ENCODE results near the gene ALCAM. TPM values are rescaled to one million over a fixed set of nuclear protein-coding genes. Genes with fewer than 3 reads are reported as not detected.

Gene ALCAM
- polyA plus RNA-seq, 4 donors = 9.2 to 27.9 (median 12.5) TPM

DNA sequence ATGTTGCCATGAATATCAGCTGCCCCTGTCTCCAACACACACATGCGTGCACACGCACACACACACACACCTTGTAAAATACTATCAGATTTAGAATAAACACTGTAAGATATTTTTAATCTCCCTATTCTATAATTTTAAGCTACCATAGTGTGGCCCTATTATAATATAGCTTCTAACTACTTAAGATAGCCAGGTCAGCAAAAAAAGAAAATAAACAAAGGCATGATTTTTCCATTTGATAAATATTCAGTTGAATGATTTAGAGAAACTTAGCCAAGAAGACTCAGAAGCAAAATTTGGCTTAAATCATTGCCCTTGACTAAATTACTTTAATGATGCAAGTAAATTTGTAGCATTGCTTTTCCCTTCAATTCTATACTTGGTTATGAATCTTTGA, 162.2 kb downstream of the ALCAM start:
- Histone ChIP-seq H3K36me3 (ENCODE audit: control insufficient read depth in 3 of 3, insufficient read depth in 2 of 3, low read depth in 1 of 3, low read length in 3 of 3) (peaks cover 1 to 3% (median 2%) of the 10 kb centered on the region in 3 donors), H3K4me1 (ENCODE audit: control insufficient read depth in 3 of 3, insufficient read depth in 2 of 3, low read depth in 1 of 3, low read length in 2 of 3) (no peaks in the 10 kb centered on the region), H3K27me3 (ENCODE audit: control insufficient read depth in 3 of 3, insufficient read depth in 3 of 3, low read length in 3 of 3) (no peaks in the 10 kb centered on the region), H3K9me3 (ENCODE audit: control insufficient read depth in 2 of 2, insufficient read depth in 1 of 2, low read depth in 1 of 2, low read length in 1 of 2) (no peaks in the 10 kb centered on the region), H3K4me3 (ENCODE audit: low read depth in 1 of 3, low read length in 3 of 3) (no peak overlapping the region), H3K27ac (ENCODE audit: low read depth in 1 of 3, low read length in 2 of 3) (no peak overlapping the region)
- FAIRE-seq (no peak), DNase-seq (no peak)
- WGBS, 3 donors = 93 to 96% (median 96%) methylated on average over 2 of the region's 2 CpGs

DNA sequence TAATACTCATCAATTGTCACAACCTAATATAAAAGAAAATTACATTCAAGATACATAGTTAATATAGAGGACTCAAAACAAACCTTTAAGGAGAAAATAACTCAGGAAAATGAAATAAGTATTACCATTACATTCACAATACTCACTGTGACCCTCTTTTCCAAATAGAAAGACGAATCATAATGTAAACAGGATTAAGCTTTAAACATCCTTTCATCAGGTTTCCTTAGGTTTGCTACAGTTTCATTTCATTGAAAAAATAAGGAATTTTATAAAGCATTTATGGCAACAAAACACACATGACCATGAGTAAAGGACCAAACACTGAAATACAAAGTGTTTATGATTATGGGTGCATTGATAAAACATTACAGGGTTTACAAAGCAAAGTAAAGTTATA, 162.7 kb downstream of the ALCAM start:
- no peaks in the 10 kb centered on the region for H3K9me3 ChIP-seq (ENCODE audit: control insufficient read depth in 2 of 2, insufficient read depth in 1 of 2, low read depth in 1 of 2, low read length in 1 of 2)
- FAIRE-seq = no peak
- H3K27ac ChIP-seq (ENCODE audit: low read depth in 1 of 3, low read length in 2 of 3) = no peak overlapping the region
- no peaks in the 10 kb centered on the region for H3K27me3 ChIP-seq (ENCODE audit: control insufficient read depth in 3 of 3, insufficient read depth in 3 of 3, low read length in 3 of 3)
- H3K4me1 ChIP-seq (ENCODE audit: control insufficient read depth in 3 of 3, insufficient read depth in 2 of 3, low read depth in 1 of 3, low read length in 2 of 3) = no peaks in the 10 kb centered on the region
- no peak for DNase-seq
- H3K36me3 ChIP-seq (ENCODE audit: control insufficient read depth in 3 of 3, insufficient read depth in 2 of 3, low read depth in 1 of 3, low read length in 3 of 3) = peaks cover 2 to 3% (median 2%) of the 10 kb centered on the region in 3 donors
- WGBS, 3 donors = 80 to 88% (median 84%) methylated on average over 1 of the region's 1 CpG
- H3K4me3 ChIP-seq (ENCODE audit: low read depth in 1 of 3, low read length in 3 of 3) = no peak overlapping the region

DNA sequence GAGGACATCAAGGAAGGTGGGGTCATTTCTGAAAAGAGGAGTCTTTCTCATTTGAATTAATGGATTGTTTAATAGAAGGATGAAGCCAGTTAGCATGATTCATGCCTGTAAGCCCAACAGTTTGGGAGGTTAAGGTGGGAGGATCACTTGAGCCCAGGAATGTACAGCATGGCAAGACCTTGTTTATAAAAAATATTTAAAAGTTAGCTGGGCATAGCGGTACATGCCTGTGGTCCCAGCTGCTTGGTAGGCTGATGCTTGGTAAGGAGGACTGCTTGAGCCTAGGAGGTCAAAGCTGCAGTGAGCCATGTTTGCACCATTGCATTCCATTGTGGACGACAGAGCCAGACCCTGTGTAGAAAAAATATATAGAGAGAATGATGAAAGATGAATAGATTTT, 165.5 kb downstream of the ALCAM start:
- Histone ChIP-seq H3K9me3 (ENCODE audit: control insufficient read depth in 2 of 2, insufficient read depth in 1 of 2, low read depth in 1 of 2, low read length in 1 of 2) (no peaks in the 10 kb centered on the region), H3K27me3 (ENCODE audit: control insufficient read depth in 3 of 3, insufficient read depth in 3 of 3, low read length in 3 of 3) (no peaks in the 10 kb centered on the region), H3K36me3 (ENCODE audit: control insufficient read depth in 3 of 3, insufficient read depth in 2 of 3, low read depth in 1 of 3, low read length in 3 of 3) (peaks cover 2 to 3% (median 2%) of the 10 kb centered on the region in 3 donors), H3K4me3 (ENCODE audit: low read depth in 1 of 3, low read length in 3 of 3) (no peak overlapping the region), H3K4me1 (ENCODE audit: control insufficient read depth in 3 of 3, insufficient read depth in 2 of 3, low read depth in 1 of 3, low read length in 2 of 3) (no peaks in the 10 kb centered on the region), H3K27ac (ENCODE audit: low read depth in 1 of 3, low read length in 2 of 3) (no peak overlapping the region)
- FAIRE-seq (no peak), DNase-seq (no peak)
- WGBS, 3 donors = 98 to 100% (median 98%) methylated on average over 2 of the region's 2 CpGs

DNA sequence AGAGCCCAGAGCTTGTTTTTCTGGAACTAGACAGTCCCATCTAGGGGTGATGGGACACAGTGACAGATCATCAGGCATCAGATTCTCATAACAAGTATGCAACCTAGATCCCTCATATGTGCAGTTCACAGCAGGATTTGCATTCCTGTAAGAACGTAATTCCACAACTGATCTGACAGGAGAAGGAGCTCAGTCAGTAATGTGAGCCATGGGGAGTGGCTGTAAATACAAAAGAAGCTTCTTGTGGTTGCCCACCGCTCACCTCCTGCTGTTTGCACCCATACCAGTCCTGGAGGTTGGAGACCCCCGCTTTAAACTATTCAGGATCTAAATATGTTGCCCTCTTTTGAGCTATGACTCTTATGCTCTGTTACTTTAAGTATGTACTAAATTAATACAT, 167.3 kb downstream of the ALCAM start:
- Histone ChIP-seq H3K4me3 (ENCODE audit: low read depth in 1 of 3, low read length in 3 of 3) (no peak overlapping the region), H3K4me1 (ENCODE audit: control insufficient read depth in 3 of 3, insufficient read depth in 2 of 3, low read depth in 1 of 3, low read length in 2 of 3) (no peaks in the 10 kb centered on the region), H3K36me3 (ENCODE audit: control insufficient read depth in 3 of 3, insufficient read depth in 2 of 3, low read depth in 1 of 3, low read length in 3 of 3) (peaks cover 2 to 3% (median 2%) of the 10 kb centered on the region in 3 donors), H3K27ac (ENCODE audit: low read depth in 1 of 3, low read length in 2 of 3) (no peak overlapping the region), H3K9me3 (ENCODE audit: control insufficient read depth in 2 of 2, insufficient read depth in 1 of 2, low read depth in 1 of 2, low read length in 1 of 2) (no peaks in the 10 kb centered on the region), H3K27me3 (ENCODE audit: control insufficient read depth in 3 of 3, insufficient read depth in 3 of 3, low read length in 3 of 3) (no peaks in the 10 kb centered on the region)
- FAIRE-seq (no peak), DNase-seq (no peak)
- whole genome bisulfite sequencing, 3 donors = 94 to 97% (median 96%) methylated on average over 3 of the region's 3 CpGs

DNA sequence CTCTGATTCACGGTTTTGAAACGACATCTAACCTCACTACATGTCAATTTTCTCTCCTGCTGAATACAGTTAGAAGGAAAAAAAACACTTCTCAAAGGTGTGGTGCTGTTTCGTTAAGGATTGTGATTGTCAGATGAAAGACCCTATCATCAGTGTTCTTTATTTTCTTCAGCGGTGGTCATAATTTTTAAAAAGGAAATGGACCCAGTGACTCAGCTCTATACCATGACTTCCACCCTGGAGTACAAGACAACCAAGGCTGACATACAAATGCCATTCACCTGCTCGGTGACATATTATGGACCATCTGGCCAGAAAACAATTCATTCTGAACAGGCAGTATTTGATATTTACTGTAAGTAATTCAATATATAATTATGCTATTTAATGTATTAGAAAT, 167.8 kb downstream of the ALCAM start:
- Histone ChIP-seq H3K27ac (ENCODE audit: low read depth in 1 of 3, low read length in 2 of 3) (no peak overlapping the region), H3K4me3 (ENCODE audit: low read depth in 1 of 3, low read length in 3 of 3) (no peak overlapping the region), H3K36me3 (ENCODE audit: control insufficient read depth in 3 of 3, insufficient read depth in 2 of 3, low read depth in 1 of 3, low read length in 3 of 3) (peaks cover 2 to 3% (median 2%) of the 10 kb centered on the region in 3 donors), H3K4me1 (ENCODE audit: control insufficient read depth in 3 of 3, insufficient read depth in 2 of 3, low read depth in 1 of 3, low read length in 2 of 3) (no peaks in the 10 kb centered on the region), H3K27me3 (ENCODE audit: control insufficient read depth in 3 of 3, insufficient read depth in 3 of 3, low read length in 3 of 3) (no peaks in the 10 kb centered on the region), H3K9me3 (ENCODE audit: control insufficient read depth in 2 of 2, insufficient read depth in 1 of 2, low read depth in 1 of 2, low read length in 1 of 2) (no peaks in the 10 kb centered on the region)
- no peak for DNase-seq
- FAIRE-seq = no peak
- 93 to 99% (median 97%) methylated on average over 5 of the region's 5 CpGs for WGBS, 3 donors

DNA sequence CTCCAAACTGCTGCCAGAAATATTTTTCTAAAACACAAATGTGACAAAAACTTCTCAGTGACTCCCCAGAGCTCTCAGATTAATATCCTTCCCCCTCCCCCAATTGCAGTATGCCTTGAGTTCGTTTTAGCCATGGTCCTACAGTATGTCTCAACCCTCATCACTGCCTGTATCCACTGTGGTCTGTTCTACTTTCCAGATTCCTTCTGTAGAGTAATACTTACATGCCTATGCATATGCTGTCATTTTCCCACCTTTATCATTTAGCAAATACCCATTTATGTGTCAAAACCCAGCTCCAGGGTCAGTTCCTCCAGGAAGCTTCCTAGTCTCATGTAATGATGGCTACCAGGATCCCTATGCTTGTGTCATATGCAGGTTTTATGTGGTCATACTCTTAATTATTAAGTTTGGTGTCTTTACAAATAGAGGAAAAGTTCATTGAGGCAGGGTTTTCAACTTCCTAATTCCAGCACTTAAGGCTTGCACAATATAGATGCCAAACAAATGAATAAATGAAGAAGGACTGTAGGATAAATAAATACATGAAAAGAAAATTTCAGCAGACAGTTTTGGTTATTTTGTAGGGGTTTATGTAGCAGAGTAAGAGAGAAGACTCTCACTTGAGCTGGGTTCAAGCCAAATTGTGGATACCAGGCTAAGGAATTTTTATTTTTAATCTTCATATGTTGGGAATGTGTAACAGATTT, 170.8 kb downstream of the ALCAM start:
- DNase-seq (no peak), FAIRE-seq (no peak)
- Histone ChIP-seq H3K4me1 (ENCODE audit: control insufficient read depth in 3 of 3, insufficient read depth in 2 of 3, low read depth in 1 of 3, low read length in 2 of 3) (no peaks in the 10 kb centered on the region), H3K27ac (ENCODE audit: low read depth in 1 of 3, low read length in 2 of 3) (no peak overlapping the region), H3K27me3 (ENCODE audit: control insufficient read depth in 3 of 3, insufficient read depth in 3 of 3, low read length in 3 of 3) (no peaks in the 10 kb centered on the region), H3K9me3 (ENCODE audit: control insufficient read depth in 2 of 2, insufficient read depth in 1 of 2, low read depth in 1 of 2, low read length in 1 of 2) (no peaks in the 10 kb centered on the region), H3K36me3 (ENCODE audit: control insufficient read depth in 3 of 3, insufficient read depth in 2 of 3, low read depth in 1 of 3, low read length in 3 of 3) (peaks cover 0 to 5% (median 2%) of the 10 kb centered on the region in 3 donors), H3K4me3 (ENCODE audit: low read depth in 1 of 3, low read length in 3 of 3) (no peak overlapping the region)
- WGBS, 3 donors = 80 to 93% (median 88%) methylated on average over 1 of the region's 1 CpG

DNA sequence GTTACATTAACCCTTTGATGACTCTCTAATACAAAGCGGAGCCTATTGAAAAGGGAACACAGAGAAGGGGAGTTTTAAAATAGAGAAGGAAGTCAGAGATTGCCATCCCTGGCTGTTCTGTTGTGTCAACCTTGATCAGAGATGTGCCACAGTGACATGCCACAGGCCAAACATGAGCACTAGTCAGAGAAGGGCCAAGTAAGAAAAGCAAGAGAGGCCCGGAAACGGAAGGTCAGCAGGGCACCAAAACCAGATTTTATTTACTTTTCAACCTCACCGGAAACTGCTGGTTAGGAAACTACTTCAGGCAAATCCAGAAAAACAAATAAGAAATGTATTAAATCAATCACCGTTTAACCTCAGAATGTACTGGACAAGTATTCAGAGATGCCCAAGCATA, 171.8 kb downstream of the ALCAM start:
- H3K27ac ChIP-seq (ENCODE audit: low read depth in 1 of 3, low read length in 2 of 3) = no peak overlapping the region
- H3K27me3 ChIP-seq (ENCODE audit: control insufficient read depth in 3 of 3, insufficient read depth in 3 of 3, low read length in 3 of 3) = no peaks in the 10 kb centered on the region
- no peaks in the 10 kb centered on the region for H3K4me1 ChIP-seq (ENCODE audit: control insufficient read depth in 3 of 3, insufficient read depth in 2 of 3, low read depth in 1 of 3, low read length in 2 of 3)
- no peaks in the 10 kb centered on the region for H3K9me3 ChIP-seq (ENCODE audit: control insufficient read depth in 2 of 2, insufficient read depth in 1 of 2, low read depth in 1 of 2, low read length in 1 of 2)
- peaks cover 0 to 5% (median 2%) of the 10 kb centered on the region in 3 donors for H3K36me3 ChIP-seq (ENCODE audit: control insufficient read depth in 3 of 3, insufficient read depth in 2 of 3, low read depth in 1 of 3, low read length in 3 of 3)
- 72 to 94% (median 90%) methylated on average over 5 of the region's 5 CpGs for WGBS, 3 donors
- no peak overlapping the region for H3K4me3 ChIP-seq (ENCODE audit: low read depth in 1 of 3, low read length in 3 of 3)
- DNase-seq (no peak), FAIRE-seq (no peak)

DNA sequence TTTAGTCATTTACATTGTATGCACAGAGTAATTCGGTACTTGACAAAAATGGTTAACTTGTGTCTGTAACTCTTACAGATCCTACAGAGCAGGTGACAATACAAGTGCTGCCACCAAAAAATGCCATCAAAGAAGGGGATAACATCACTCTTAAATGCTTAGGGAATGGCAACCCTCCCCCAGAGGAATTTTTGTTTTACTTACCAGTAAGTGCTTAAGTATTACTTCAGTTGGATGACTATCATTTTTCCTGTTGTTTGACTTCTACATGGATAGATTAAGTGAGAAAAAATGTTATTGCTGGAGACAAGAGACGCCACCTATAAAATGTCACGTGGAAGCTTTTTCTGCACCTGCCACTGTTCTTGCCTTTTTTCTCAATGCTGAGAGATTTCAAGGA, 173.2 kb downstream of the ALCAM start:
- no peak for FAIRE-seq

More for the DNA sequence above, 173.2 kb downstream of the ALCAM start:
- Histone ChIP-seq H3K27ac (ENCODE audit: low read depth in 1 of 3, low read length in 2 of 3) (no peak overlapping the region), H3K9me3 (ENCODE audit: control insufficient read depth in 2 of 2, insufficient read depth in 1 of 2, low read depth in 1 of 2, low read length in 1 of 2) (no peaks in the 10 kb centered on the region), H3K4me3 (ENCODE audit: low read depth in 1 of 3, low read length in 3 of 3) (no peak overlapping the region), H3K4me1 (ENCODE audit: control insufficient read depth in 3 of 3, insufficient read depth in 2 of 3, low read depth in 1 of 3, low read length in 2 of 3) (no peaks in the 10 kb centered on the region), H3K27me3 (ENCODE audit: control insufficient read depth in 3 of 3, insufficient read depth in 3 of 3, low read length in 3 of 3) (no peaks in the 10 kb centered on the region), H3K36me3 (ENCODE audit: control insufficient read depth in 3 of 3, insufficient read depth in 2 of 3, low read depth in 1 of 3, low read length in 3 of 3) (peaks cover 0 to 4% (median 0%) of the 10 kb centered on the region in 3 donors)
- no peak for DNase-seq
- 92 to 96% (median 94%) methylated on average over 3 of the region's 3 CpGs for WGBS, 3 donors

All from small intestine (tissue), 7 donors.